Measurements from ENCODE around the gene MUC2. TPM values are rescaled to one million over a fixed set of nuclear protein-coding genes. Genes with fewer than 3 reads are reported as not detected.

MUC2 gene
- total and polyA plus RNA-seq, 10 of the 15 experiments (the other 5 are each of a cell fraction or from before 2014, with no cell fraction given), result 0.23 TPM; not detected in 9

GRCh38 chr11:1035577-1036283, 38.9 kb upstream of the MUC2 start:
- H4K20me1 ChIP-seq (ENCODE audit: control insufficient read depth, insufficient read depth), result no peaks in the 10 kb centered on the region
- in situ Hi-C loops (cut with MboI) (no loop called here), intact Hi-C loops (cut with micrococcal nuclease; ENCODE audit: unreplicated experiment) (no loop called here)
- H3K4me3 ChIP-seq, result no peak overlapping the region
- H3K9ac ChIP-seq (ENCODE audit: control insufficient read depth, insufficient read depth, low read length), result no peak overlapping the region
- no peaks in the 10 kb centered on the region for H3K79me2 ChIP-seq (ENCODE audit: control insufficient read depth, insufficient read depth, low read length)
- H3K4me2 ChIP-seq (ENCODE audit: control insufficient read depth, insufficient read depth), result no peak overlapping the region
- TF ChIP-seq FOXK2 (IDR thresholded peaks at IDR 0.05), result no peak
- TF ChIP-seq BHLHE40 (IDR thresholded peaks at IDR 0.05; ENCODE audit: borderline replicate concordance in 1 of 2, low read depth in 2 of 2, low read length in 1 of 2), result no peak
- no peak for TF ChIP-seq ELK1 (IDR thresholded peaks at IDR 0.05; ENCODE audit: low read depth, low read length)
- TF ChIP-seq PKNOX1 (IDR thresholded peaks at IDR 0.05), result no peak
- TF ChIP-seq BRCA1 (IDR thresholded peaks at IDR 0.05; ENCODE audit: low read depth, low read length), result no peak
- no peak for TF ChIP-seq TCF7 (IDR thresholded peaks at IDR 0.05; ENCODE audit: borderline replicate concordance)
- TF ChIP-seq DPF2 (IDR thresholded peaks at IDR 0.05), result no peak
- no peak overlapping the region for H2AFZ ChIP-seq (ENCODE audit: control insufficient read depth, low read depth, low read length)
- ATAC-seq (no peak), DNase-seq (ENCODE audit: low read depth, low spot score) (no peak), FAIRE-seq (no peak)
- no TSS peak for BruUV-seq (replicated peaks)
- 42% methylated on average over 25 of the region's 29 CpGs for WGBS (ENCODE audit: insufficient coverage, insufficient replicate concordance, low lambda C conversion rate, missing lambda C conversion rate)
- H3K27ac ChIP-seq (ENCODE audit: control insufficient read depth, insufficient read depth), result no peak overlapping the region
- H3K27me3 ChIP-seq (replicated peaks in 1 of 2; ENCODE audit: control insufficient read depth in 2 of 2, insufficient read depth in 2 of 2, low read length in 1 of 2), result no peaks in the 10 kb centered on the region
- ChIA-PET POLR2A (no interaction called here), SMC1A (ENCODE audit: uncharacterized antibody, unreplicated experiment) (no interaction called here), RAD21 (ENCODE audit: unreplicated experiment) (no interaction called here), CTCF (no interaction called here)
- no peaks in the 10 kb centered on the region for H3K9me3 ChIP-seq (replicated peaks; ENCODE audit: control insufficient read depth, insufficient read depth, low read length)
- H3K4me1 ChIP-seq (ENCODE audit: control insufficient read depth, insufficient read depth, low read length), result no peaks in the 10 kb centered on the region
- H3K36me3 ChIP-seq (ENCODE audit: control insufficient read depth in 2 of 2, insufficient read depth in 2 of 2, low read length in 1 of 2), result no peaks in the 10 kb centered on the region
